IgD-negative memory B cell (primary cell): ENCODE results near the gene ADGRG7. TPM values are rescaled to one million over a fixed set of nuclear protein-coding genes. Genes with fewer than 3 reads are reported as not detected.

ENCODE experiments used
- H3K27ac Mint-ChIP-seq, 3 donors: one replicate each; pipeline ENCODE4 v1.8.0; 2020 to 2022; ENCODE audit warnings: mild to moderate bottlenecking in 3 of 3, mixed read lengths in 3 of 3, moderate library complexity in 1 of 3
- H3K27me3 Mint-ChIP-seq: one replicate; pipeline ENCODE4 v1.8.0; 2021; ENCODE audit warnings: mixed read lengths
- H3K36me3 Mint-ChIP-seq: one replicate; pipeline ENCODE4 v1.8.0; 2020; ENCODE audit warnings: mild to moderate bottlenecking, mixed read lengths
- H3K4me1 Mint-ChIP-seq, 3 donors: one replicate each; pipeline ENCODE4 v1.8.0; 2020 to 2022; ENCODE audit warnings: mixed read lengths in 3 of 3, mild to moderate bottlenecking in 1 of 3
- H3K4me3 Mint-ChIP-seq, 4 donors: one replicate each; pipeline ENCODE4 v1.8.0; 2020 to 2022; ENCODE audit warnings: mild to moderate bottlenecking in 4 of 4, mixed read lengths in 4 of 4, moderate library complexity in 3 of 4
- H3K9me3 Mint-ChIP-seq, 3 donors: one replicate each; pipeline ENCODE4 v1.8.0; 2020 to 2021; ENCODE audit warnings: mixed read lengths in 3 of 3, mild to moderate bottlenecking in 1 of 3
- polyA plus RNA-seq: library from polyadenylated mRNA; unstranded; fragments of 300-500 nt; fragmentation: Illumina TruSeq; gene quantifications from one replicate; pipeline ENCODE4 v1.2.3, GENCODE V29; 2021

The ADGRG7 gene
- polyA plus RNA-seq, 1 donor from 2014 or later = not detected

DNA sequence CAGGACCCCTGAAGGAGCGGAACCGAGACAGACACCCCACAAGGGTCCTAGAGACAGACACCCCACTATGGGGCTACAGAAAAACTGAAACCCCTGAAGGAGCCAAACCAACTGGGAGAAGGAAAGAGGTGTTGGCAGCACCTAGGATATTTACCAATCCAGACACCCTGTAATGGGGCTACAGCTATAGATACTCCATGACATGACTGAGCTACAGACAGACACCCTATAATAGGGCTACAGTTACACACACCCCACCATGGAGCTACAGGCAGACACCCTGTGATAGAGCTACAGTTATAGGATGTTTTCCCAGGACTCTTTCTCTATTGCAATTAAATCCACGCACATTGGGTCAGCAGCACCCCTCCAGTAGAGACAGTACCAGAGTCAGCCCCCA lies 22.6 kb upstream of the ADGRG7 start:
- peaks cover 0 to 3% (median 2%) of the 10 kb centered on the region in 3 donors for H3K4me1 Mint-ChIP-seq
- no peak overlapping the region for H3K4me3 Mint-ChIP-seq
- no peak overlapping the region for H3K27ac Mint-ChIP-seq
- H3K36me3 Mint-ChIP-seq = peaks cover 4% of the 10 kb centered on the region
- H3K27me3 Mint-ChIP-seq = no peaks in the 10 kb centered on the region
- H3K9me3 Mint-ChIP-seq = peaks cover 0 to 1% (median 0%) of the 10 kb centered on the region in 3 donors

DNA sequence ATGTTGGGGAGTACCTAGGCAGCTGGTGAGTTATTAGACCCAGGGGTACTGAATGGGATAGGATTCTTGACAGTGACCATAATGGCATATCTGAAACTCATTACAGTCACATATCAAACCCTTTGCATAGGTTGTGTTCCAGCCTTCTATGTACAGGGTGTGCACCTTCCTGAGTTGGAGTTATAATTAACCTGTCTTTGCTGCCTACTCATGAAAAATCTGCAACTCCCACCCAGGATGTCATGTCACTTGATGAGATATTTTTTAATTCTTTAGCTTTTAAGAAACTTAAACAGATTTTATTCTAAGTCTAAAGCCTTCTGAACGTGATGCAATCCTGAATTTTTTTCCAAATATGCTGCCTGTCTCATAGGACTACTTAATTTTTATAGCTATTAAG lies 21.1 kb upstream of the ADGRG7 start:
- H3K27me3 Mint-ChIP-seq = no peaks in the 10 kb centered on the region
- H3K4me3 Mint-ChIP-seq = no peak overlapping the region
- H3K4me1 Mint-ChIP-seq = peaks cover 0 to 3% (median 2%) of the 10 kb centered on the region in 3 donors
- H3K27ac Mint-ChIP-seq = no peak overlapping the region
- H3K36me3 Mint-ChIP-seq = peaks cover 4% of the 10 kb centered on the region
- H3K9me3 Mint-ChIP-seq = peaks cover 0 to 1% (median 0%) of the 10 kb centered on the region in 3 donors

DNA sequence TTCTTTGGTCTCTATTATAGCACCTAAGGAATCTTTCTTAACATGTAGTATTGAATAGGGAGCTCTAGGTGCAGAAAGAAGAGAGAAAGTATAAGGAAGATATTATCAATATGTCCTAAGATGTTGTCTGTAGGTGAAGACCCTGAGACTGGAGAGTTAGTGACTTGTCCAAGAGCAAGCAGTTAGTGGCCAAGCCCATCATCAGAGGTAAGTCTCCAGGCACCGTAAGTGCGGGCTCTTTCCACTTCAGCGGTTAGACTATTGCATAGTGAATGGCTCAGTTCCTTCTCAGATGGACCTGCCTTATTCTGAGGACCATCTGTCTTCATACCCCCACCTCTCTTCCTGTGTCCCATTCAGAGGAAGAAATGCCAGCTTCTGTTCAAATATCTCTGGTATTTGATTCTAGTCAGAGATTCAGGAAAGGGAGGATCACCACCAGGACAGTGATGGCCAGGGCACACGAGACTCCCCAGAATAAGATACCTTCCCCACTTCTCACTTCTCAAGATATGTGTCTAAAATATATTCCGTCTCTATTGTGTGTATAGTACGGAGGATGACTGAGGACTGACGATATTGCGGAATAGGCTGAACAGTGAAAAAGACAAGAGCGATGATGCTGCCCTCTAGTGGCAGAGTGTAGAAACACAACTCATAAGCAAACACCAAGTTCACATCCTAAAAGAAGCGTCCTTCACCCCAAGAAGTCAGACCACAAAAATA lies 19.1 kb upstream of the ADGRG7 start:
- Mint-ChIP-seq H3K4me1 (peaks cover 0 to 3% (median 2%) of the 10 kb centered on the region in 3 donors), H3K27ac (peak overlapping the region in 1 of 3 donors; percentile 63), H3K9me3 (peaks cover 0 to 1% (median 0%) of the 10 kb centered on the region in 3 donors), H3K27me3 (no peaks in the 10 kb centered on the region), H3K4me3 (peak overlapping the region in 2 of 4 donors; percentile 21 to 38), H3K36me3 (peaks cover 4% of the 10 kb centered on the region)

DNA sequence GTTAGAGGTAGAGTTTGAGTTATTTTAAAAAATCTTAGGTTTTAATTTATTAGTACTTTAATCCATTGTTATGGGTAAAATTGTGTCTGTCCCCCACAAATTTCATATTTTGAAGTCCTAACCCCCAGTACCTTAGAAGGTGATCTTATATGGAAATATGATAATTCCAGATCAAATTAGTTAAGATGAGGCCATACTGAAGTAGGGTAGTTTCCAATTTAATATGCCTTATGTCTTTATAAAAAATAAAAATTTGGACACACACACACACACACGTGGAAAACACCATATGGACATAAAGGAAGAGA lies 18.6 kb upstream of the ADGRG7 start:
- Mint-ChIP-seq H3K27ac (no peak overlapping the region), H3K9me3 (peaks cover 0 to under 1% (median 0%) of the 10 kb centered on the region in 3 donors), H3K4me1 (peaks cover 0 to 3% (median 2%) of the 10 kb centered on the region in 3 donors), H3K27me3 (peaks cover 2% of the 10 kb centered on the region), H3K4me3 (no peak overlapping the region), H3K36me3 (peaks cover under 1% of the 10 kb centered on the region)

DNA sequence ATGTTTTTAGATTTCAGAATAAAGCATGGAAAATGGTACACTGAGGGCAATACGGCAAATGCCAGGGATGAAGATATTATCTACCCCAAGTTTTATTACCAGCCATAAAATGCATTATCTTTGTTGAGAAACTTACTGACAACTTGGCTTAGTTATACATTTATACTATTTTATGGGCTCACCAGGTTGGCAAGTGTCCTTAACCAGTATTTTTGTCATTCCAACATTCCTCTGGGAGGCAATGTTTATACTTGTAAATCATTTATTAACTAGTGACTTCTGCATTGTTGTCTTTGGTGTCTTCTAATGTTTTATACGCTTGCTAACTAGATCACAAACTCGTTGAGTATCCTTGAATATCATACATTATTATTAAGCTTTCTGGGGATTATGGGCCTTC lies 18.0 kb upstream of the ADGRG7 start:
- Mint-ChIP-seq H3K27ac (no peak overlapping the region), H3K36me3 (no peaks in the 10 kb centered on the region), H3K4me3 (no peak overlapping the region), H3K27me3 (peaks cover 3% of the 10 kb centered on the region), H3K4me1 (peaks cover 0 to 3% (median 2%) of the 10 kb centered on the region in 3 donors), H3K9me3 (no peaks in the 10 kb centered on the region)

DNA sequence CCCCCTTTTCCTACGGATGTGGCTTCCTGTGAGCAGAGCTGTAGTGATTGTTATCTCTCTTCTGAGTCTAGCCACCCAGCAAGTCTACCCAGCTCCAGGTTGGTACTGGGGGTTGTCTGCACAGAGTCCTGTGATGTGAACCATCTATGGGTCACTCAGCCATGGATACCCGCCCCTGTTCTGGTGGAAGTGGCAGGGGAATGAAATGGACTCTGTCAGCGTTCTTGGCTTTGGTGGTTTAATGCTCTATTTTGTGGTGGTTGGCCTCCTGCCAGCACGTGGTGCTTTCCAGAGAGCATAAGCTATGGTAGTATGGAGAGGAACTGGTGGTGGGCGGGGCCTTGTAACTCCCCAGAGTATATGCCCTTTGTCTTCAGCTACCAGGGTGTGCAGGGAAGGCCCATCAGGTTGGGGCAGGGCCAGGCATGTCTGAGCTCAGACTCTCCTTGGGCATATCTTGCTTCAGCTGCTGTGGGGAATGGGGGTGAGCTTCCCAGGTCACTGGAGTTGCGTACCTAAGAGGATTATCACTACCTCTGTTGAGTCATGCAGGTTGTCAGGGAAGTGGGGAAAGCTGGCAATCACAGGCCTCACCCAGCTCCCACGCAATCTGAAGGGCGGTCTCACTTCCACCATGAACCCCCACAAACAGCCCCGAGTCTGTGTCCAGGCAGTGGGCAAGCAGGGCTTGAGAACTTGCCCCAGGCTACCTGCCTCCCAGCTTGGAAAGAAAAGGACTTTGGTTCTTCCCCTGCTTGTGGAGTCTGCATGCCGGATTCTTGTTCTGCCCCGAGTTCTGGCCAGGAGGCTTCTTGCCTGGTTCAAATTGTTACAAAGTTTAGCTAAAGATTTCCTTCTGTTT lies 9.0 kb upstream of the ADGRG7 start:
- Mint-ChIP-seq H3K27ac (no peak overlapping the region), H3K36me3 (peaks cover 4% of the 10 kb centered on the region), H3K9me3 (peaks cover 2 to 10% (median 8%) of the 10 kb centered on the region in 3 donors), H3K4me3 (no peak overlapping the region), H3K27me3 (peaks cover 7% of the 10 kb centered on the region), H3K4me1 (peaks cover 12 to 17% (median 13%) of the 10 kb centered on the region in 3 donors)

DNA sequence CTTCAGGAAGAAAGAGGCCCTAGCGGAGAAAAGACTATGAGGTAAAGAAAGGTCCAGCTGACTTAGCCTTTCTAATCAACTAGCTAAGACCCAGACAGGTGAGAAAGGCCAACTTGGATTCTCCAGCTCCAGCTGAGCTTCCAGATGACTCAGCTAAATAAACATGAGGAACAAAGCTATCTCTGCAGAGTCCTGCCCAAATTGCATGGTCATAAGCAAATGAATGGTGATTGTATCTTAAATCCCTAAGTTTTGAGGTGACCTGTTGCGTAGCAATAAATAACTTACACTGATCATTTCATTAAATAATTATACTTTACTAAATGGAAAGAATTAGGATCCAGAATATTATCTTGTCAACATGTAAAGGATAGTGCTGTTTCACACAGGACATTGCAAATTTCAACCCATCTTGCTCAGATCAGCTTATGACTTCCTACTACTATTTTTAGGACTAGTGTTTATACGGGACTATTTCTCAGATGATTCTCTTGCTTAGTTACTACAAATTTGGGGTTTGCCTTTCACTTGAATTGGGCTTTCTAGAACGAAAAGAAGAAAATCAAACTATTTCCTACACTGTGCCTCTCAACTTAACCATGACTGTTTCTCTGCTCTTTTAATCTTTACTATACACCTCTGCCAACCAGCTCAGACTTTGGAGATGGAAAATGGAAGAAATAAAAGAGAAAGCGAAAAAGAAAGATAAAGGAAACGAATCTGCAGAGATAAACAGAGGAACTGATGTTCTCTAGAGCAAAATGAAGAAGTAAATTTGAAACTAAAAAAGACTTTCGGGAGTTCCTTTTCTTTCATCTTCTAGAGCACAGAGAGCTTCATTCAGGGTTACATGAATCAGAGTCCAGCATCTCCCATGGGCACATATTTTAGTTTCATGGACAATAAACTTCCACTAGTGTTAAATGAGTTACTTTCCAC lies 6.6 kb upstream of the ADGRG7 start:
- Mint-ChIP-seq H3K27ac (peak overlapping the region; percentile 37 to 95 (median 67)), H3K4me3 (peak overlapping the region; percentile 72 to 96 (median 84)), H3K36me3 (peaks cover 4% of the 10 kb centered on the region), H3K27me3 (peaks cover 1% of the 10 kb centered on the region), H3K9me3 (peaks cover 2 to 10% (median 8%) of the 10 kb centered on the region in 3 donors), H3K4me1 (peaks cover 12 to 19% (median 13%) of the 10 kb centered on the region in 3 donors)

DNA sequence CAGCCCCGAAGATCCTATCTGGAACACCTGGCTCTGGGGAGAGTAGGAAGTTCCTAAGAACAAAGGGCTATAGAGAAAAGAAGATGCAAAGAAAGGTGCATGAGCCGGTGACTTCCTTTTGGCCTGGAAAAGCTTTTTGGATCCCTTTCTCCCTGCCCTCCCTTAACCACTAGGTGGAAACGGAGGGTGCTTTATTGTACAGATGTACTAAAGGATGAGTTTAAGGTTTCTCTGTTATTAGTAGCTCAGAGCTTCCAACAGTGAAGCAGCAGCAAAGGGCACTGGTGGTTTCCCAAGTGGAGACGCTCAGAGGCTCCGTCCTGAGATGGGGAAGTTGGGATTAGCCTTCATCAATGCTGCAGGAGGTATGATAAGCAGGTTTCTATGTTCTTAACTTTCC lies 5.9 kb upstream of the ADGRG7 start:
- Mint-ChIP-seq H3K27me3 (peaks cover 1% of the 10 kb centered on the region), H3K36me3 (peaks cover 4% of the 10 kb centered on the region), H3K4me3 (peak overlapping the region; percentile 72 to 96 (median 84)), H3K9me3 (peaks cover 2 to 10% (median 8%) of the 10 kb centered on the region in 3 donors), H3K27ac (peak overlapping the region; percentile 37 to 95 (median 67)), H3K4me1 (peaks cover 12 to 19% (median 13%) of the 10 kb centered on the region in 3 donors)

DNA sequence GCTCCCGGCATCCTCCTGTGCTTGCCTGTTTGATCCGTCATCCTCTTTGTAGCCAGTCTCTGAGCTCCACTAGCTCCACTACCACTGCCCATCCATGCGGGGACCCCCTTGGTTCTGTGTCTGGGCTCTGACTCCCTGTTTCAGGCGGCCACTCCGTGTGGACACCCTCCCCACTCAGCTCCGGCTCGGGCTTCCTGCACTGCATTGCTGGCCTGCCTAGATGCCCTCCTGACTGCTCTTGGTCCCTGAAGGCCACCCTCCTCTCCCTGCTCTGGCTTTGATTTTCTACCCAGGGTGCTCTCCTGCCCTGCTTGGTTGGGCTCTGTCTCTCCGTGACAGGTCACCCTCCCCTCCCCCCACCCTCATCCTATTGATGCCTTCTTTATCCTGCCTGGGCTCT lies 4.0 kb upstream of the ADGRG7 start:
- H3K27ac Mint-ChIP-seq = no peak overlapping the region
- H3K4me3 Mint-ChIP-seq = no peak overlapping the region
- peaks cover 3% of the 10 kb centered on the region for H3K36me3 Mint-ChIP-seq
- H3K27me3 Mint-ChIP-seq = peaks cover 1% of the 10 kb centered on the region
- peaks cover 12 to 23% (median 13%) of the 10 kb centered on the region in 3 donors for H3K4me1 Mint-ChIP-seq
- peaks cover 0 to 5% (median 0%) of the 10 kb centered on the region in 3 donors for H3K9me3 Mint-ChIP-seq

DNA sequence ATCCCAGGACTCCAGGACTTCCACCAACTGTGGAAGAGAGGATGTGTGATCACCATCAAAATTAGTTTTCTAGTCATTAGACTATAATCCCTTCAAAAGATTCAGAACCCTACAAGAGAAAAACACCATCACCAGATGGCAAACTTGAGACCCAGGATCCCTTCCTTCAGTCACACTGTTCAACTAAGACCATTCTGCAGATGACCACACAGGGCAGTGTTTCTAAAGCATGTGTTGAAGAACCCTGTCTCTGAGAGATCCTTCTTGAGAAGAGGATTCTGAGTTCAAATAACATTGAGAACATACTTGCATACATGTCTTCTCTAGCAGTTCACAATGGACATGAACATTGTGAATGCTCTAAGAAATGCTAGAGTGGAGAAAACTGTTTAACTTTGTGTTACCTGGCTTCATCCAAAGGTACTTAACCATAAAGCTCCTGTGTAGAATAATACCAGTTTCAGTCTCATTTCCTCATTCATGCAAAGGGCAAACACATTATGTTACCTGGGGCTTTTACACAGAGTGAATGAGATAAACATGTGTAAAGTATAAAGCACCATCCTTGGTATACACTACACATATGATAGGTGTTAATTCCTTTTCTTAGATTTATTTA lies 2.4 kb upstream of the ADGRG7 start:
- Mint-ChIP-seq H3K36me3 (peaks cover 3% of the 10 kb centered on the region), H3K27me3 (peaks cover 6% of the 10 kb centered on the region), H3K4me3 (no peak overlapping the region), H3K4me1 (peaks cover 12 to 20% (median 13%) of the 10 kb centered on the region in 3 donors), H3K27ac (peak overlapping the region in 1 of 3 donors; percentile 32), H3K9me3 (peaks cover 0 to 2% (median 0%) of the 10 kb centered on the region in 3 donors)

DNA sequence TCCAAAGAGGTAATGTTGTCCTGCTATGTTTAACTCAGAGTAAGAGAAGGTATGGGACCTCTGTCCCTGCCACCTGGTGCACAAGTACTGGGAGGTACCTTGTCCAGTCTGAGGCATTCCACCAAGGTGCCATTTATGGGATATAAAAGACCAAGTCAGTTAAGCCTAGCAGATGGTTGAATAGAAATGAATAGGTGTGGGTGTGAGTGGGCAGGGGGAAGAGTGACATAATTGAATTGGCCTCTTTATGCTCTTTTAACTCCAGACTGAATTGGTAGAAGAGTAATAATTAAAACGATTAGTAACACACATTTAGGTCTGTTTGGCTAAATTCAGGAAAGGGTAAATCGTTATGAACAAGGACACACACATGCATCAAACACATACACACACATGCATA lies 562 bp downstream of the ADGRG7 start:
- H3K4me3 Mint-ChIP-seq = no peak overlapping the region
- peaks cover 1% of the 10 kb centered on the region for H3K36me3 Mint-ChIP-seq
- H3K27ac Mint-ChIP-seq = no peak overlapping the region
- H3K4me1 Mint-ChIP-seq = peaks cover 0 to 6% (median 0%) of the 10 kb centered on the region in 3 donors
- peaks cover 8% of the 10 kb centered on the region for H3K27me3 Mint-ChIP-seq
- peaks cover 0 to 2% (median 0%) of the 10 kb centered on the region in 3 donors for H3K9me3 Mint-ChIP-seq

DNA sequence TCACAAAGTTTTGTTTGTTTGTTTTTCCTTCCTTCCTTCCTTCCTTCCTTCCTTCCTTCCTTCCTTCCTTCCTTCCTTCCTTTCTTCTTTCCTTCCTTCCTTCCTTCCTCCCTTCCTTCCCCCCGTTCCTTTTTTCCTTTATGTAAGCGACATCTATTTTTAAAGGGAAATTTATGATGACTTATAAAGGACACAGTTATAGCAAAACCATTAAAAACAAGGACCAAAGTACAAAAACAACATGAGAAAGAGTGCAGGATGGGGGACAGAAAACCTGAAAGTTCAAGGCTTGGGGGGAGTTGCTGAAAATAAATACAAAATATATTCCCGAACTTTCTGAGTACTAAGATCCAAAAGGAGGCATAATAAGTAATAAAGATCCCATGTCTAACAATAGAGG lies 1.8 kb downstream of the ADGRG7 start:
- H3K27ac Mint-ChIP-seq = peak overlapping the region in 1 of 3 donors; percentile 33
- peaks cover 0 to 2% (median 0%) of the 10 kb centered on the region in 3 donors for H3K9me3 Mint-ChIP-seq
- peaks cover 8% of the 10 kb centered on the region for H3K27me3 Mint-ChIP-seq
- peaks cover 0 to 6% (median 0%) of the 10 kb centered on the region in 3 donors for H3K4me1 Mint-ChIP-seq
- peaks cover 1% of the 10 kb centered on the region for H3K36me3 Mint-ChIP-seq
- H3K4me3 Mint-ChIP-seq = no peak overlapping the region

DNA sequence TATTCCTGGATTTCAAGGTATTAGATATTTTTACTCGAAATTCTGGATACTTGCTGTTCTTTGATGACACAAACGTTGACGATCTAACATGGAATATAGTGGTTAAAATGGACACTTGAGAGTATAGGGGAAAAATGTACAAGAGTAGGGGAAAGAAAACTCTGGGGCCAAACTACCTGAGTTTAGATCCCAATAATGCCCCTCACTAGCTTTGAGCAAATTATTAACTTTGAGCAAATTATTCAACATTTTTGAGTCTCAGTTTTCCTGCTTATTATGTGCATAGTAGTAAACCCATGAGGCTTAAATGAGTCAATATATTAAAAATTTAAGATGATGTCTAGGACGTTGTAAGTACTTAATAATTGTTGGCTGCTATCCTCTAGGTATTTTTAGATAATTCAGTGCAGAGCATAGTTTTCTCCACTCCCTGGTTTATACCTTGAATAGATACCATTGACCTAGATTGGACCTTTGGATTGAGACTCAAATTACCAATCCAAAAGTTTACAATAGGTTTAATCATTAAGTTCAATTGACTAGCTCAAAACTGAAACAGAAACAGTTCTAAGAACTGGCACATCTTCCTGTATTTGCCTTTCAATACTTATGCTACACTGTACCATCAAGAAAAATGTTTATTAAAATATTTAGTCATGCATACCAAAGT lies 4.5 kb downstream of the ADGRG7 start:
- no peak overlapping the region for H3K4me3 Mint-ChIP-seq
- H3K27me3 Mint-ChIP-seq = peaks cover 8% of the 10 kb centered on the region
- H3K9me3 Mint-ChIP-seq = peaks cover 0 to 4% (median 0%) of the 10 kb centered on the region in 3 donors
- H3K27ac Mint-ChIP-seq = no peak overlapping the region
- H3K36me3 Mint-ChIP-seq = peaks cover under 1% of the 10 kb centered on the region
- H3K4me1 Mint-ChIP-seq = peaks cover 0 to 4% (median 0%) of the 10 kb centered on the region in 3 donors
